Prostate gland (tissue), 2 donors: ENCODE data around the gene SYTL2. TPM values are rescaled to one million over a fixed set of nuclear protein-coding genes. Genes with fewer than 3 reads are reported as not detected.

Experiments used
- DNase-seq: peaks from one replicate; pipeline ENCODE4 v3.0.0-alpha.2; 2019; ENCODE audit warnings: low spot score
- H3K27ac ChIP-seq, 2 donors: fragments of 200-600 bp; sonication (generic); 2 replicates each; pipeline ENCODE4 v1.5.1; 2017 to 2019
- H3K27me3 ChIP-seq: fragments of 200-600 bp; sonication (generic); replicated peaks from 2 replicates; pipeline ENCODE4 v1.5.1; 2019; ENCODE audit not compliant: insufficient read depth
- H3K36me3 ChIP-seq, 2 donors: fragments of 200-600 bp; sonication (generic); 1 replicate in 1 of 2; 2 replicates in 1 of 2; pipeline versions ENCODE4 v1.5.1 to v1.8.1; 2017 to 2019
- H3K4me1 ChIP-seq: fragments of 200-600 bp; sonication (generic); replicated peaks from 2 replicates; pipeline ENCODE4 v1.5.1; 2019
- H3K4me3 ChIP-seq, 2 donors: fragments of 200-600 bp; sonication (generic); 2 replicates each; pipeline ENCODE4 v1.5.1; 2017 to 2019
- H3K9me3 ChIP-seq: fragments of 200-600 bp; sonication (generic); 2 replicates; pipeline ENCODE4 v1.5.1; 2017
- CTCF ChIP-seq, 4 experiments: fragments of 200-600 bp in 2 of 4; fragments of 450-650 bp in 2 of 4; sonication (generic) in 2 of 4; IDR thresholded peaks; 1 replicate in 3 of 4; 2 replicates in 1 of 4; pipeline ENCODE4 v1.5.1; 2016 to 2019; ENCODE audit warnings: antibody characterized with exemption in 4 of 4, mild to moderate bottlenecking in 2 of 4, moderate library complexity in 2 of 4
- POLR2A ChIP-seq: fragments of 450-650 bp; IDR thresholded peaks from one replicate; pipeline ENCODE4 v1.6.1; 2016; ENCODE audit warnings: antibody characterized with exemption, mild to moderate bottlenecking
- POLR2AphosphoS5 ChIP-seq: sonication (generic); formaldehyde crosslinking; IDR thresholded peaks from one replicate; pipeline ENCODE4 v1.6.1; 2017; ENCODE audit warnings: antibody characterized with exemption
- WGBS: methylation state at CpG from one replicate; pipeline ENCODE4 v1.1.5; 2018; 5-methylcytosine and 5-hydroxymethylcytosine counted together
- intact Hi-C: fragments of 100-400 bp; cut with DNase I; formaldehyde crosslinking; loops from one replicate; pipeline ENCODE4 v1.14.2; 2022
- total RNA-seq, 2 donors: library from RNA; depleted of rRNA; stranded (reverse); fragments of >200 nt; gene quantifications; one replicate each; pipeline ENCODE4 v1.1.0, GENCODE V29; 2016

Gene SYTL2
- total RNA-seq, 2 donors from 2014 or later: 52.2 to 105 TPM

GRCh38 chr11:85762226-85762625 is 48.7 kb downstream of the SYTL2 start:
- Histone ChIP-seq H3K36me3 (no peaks in the 10 kb centered on the region), H3K27me3 (no peaks in the 10 kb centered on the region), H3K4me1 (no peaks in the 10 kb centered on the region), H3K4me3 (no peak overlapping the region), H3K9me3 (no peaks in the 10 kb centered on the region), H3K27ac (no peak overlapping the region)
- intact Hi-C loops: no loop called here
- TF ChIP-seq CTCF (IDR thresholded peaks at IDR 0.05) (no peak), POLR2AphosphoS5 (no peak), POLR2A (no peak)
- WGBS: 100% methylated on average over 1 of the region's 1 CpG
- DNase-seq: no peak

GRCh38 chr11:85759915-85760314 is 51.0 kb downstream of the SYTL2 start:
- 70% methylated on average over 2 of the region's 2 CpGs for WGBS
- H3K36me3 ChIP-seq: no peaks in the 10 kb centered on the region
- intact Hi-C loops: no loop called here

GRCh38 chr11:85758480-85759039 is 52.4 kb downstream of the SYTL2 start:
- Histone ChIP-seq H3K27me3 (no peaks in the 10 kb centered on the region), H3K9me3 (no peaks in the 10 kb centered on the region), H3K36me3 (no peaks in the 10 kb centered on the region), H3K27ac (no peak overlapping the region), H3K4me3 (no peak overlapping the region), H3K4me1 (no peaks in the 10 kb centered on the region)
- DNase-seq: no peak
- TF ChIP-seq CTCF (IDR thresholded peaks at IDR 0.05): no peak
- TF ChIP-seq POLR2AphosphoS5: no peak
- no peak for TF ChIP-seq POLR2A
- intact Hi-C loops: no loop called here
- 83% methylated on average over 1 of the region's 1 CpG for WGBS

More at GRCh38 chr11:85759915-85760314, 51.0 kb downstream of the SYTL2 start:
- H3K4me1 ChIP-seq: no peaks in the 10 kb centered on the region
- TF ChIP-seq POLR2AphosphoS5: no peak
- TF ChIP-seq POLR2A: no peak
- no peak for TF ChIP-seq CTCF (IDR thresholded peaks at IDR 0.05)
- H3K27ac ChIP-seq: no peak overlapping the region
- H3K4me3 ChIP-seq: no peak overlapping the region
- no peak for DNase-seq
- no peaks in the 10 kb centered on the region for H3K27me3 ChIP-seq
- H3K9me3 ChIP-seq: no peaks in the 10 kb centered on the region

GRCh38 chr11:85758026-85758425 is 52.9 kb downstream of the SYTL2 start:
- Histone ChIP-seq H3K27ac (no peak overlapping the region), H3K9me3 (no peaks in the 10 kb centered on the region), H3K4me3 (no peak overlapping the region), H3K4me1 (no peaks in the 10 kb centered on the region), H3K27me3 (no peaks in the 10 kb centered on the region), H3K36me3 (no peaks in the 10 kb centered on the region)
- intact Hi-C loops: no loop called here
- DNase-seq: peak; percentile 12
- WGBS: 52% methylated on average over 4 of the region's 4 CpGs
- TF ChIP-seq POLR2A: no peak
- no peak for TF ChIP-seq POLR2AphosphoS5
- no peak for TF ChIP-seq CTCF (IDR thresholded peaks at IDR 0.05)

- H3K27ac ChIP-seq: peak overlapping the region in 1 of 2 donors; percentile 20
- no peak for TF ChIP-seq CTCF (IDR thresholded peaks at IDR 0.05)
- TF ChIP-seq POLR2AphosphoS5: peak; percentile 81
- H3K27me3 ChIP-seq: no peaks in the 10 kb centered on the region
- intact Hi-C loops: no loop called here
- WGBS: 48% methylated on average over 6 of the region's 6 CpGs
- H3K4me3 ChIP-seq: no peak overlapping the region
- no peaks in the 10 kb centered on the region for H3K36me3 ChIP-seq
- no peaks in the 10 kb centered on the region for H3K9me3 ChIP-seq
- no peaks in the 10 kb centered on the region for H3K4me1 ChIP-seq
- DNase-seq: peak; percentile 72
Observed at GRCh38 chr11:85756401-85757200, 54.3 kb downstream of the SYTL2 start.
